Measurements from ENCODE around the gene PLEKHJ1.

DNA sequence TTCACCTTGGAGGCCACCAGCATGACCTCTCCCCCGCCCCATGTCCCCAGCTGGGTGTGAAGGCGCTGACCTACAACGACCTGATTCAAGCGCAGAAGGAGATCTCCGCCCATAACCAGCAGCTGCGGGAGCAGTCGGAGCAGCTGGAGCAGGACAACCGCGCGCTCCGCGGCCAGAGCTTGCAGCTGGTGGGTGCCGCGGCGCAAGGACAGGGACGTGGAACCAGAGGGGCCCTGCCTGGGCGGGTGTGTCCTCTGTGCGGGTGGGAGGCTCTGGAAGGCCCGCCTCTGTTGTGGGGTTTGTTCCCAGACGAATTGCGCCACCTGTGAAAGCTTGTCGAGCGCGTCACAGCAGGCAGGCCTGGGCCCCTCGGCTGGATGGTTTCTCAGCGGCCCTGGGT, 22.3 kb downstream of the PLEKHJ1 start:
- TF ChIP-seq CTCF (IDR thresholded peaks at IDR 0.05) (no peak), POLR2AphosphoS5 (IDR thresholded peaks at IDR 0.05) (no peak)
